ENCODE data around the gene PLEKHA5. TPM values are rescaled to one million over a fixed set of nuclear protein-coding genes. Genes with fewer than 3 reads are reported as not detected.
"Not testable (repeated sequence)": the region's sequence is repeated elsewhere in the genome, so short reads cannot be mapped to it uniquely, and the experiment has no call there.

PLEKHA5 gene
- total RNA-seq, 2 donors from 2014 or later: 24.4 to 41.7 TPM

DNA sequence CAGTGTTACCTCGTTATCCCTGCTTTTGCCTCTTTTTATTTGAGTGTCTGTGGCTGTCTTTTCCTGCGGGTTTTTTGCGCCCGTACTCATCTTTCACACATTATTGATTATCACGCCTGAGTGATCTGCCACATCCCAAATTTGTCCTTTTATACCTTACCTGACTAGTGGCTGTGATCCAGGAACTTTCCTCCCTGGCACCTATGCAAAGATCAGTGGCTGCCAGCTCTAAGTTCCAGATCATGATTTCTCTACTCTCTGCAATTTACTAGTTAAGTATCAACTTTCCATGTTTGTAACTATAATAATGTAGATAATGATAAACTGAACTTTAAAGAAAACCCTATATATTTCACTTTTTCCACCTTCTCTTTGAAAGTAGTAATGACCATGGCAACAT, 36.9 kb downstream of the PLEKHA5 start:
- no peaks in the 10 kb centered on the region for H3K4me1 ChIP-seq (replicated peaks)
- H3K9me3 ChIP-seq: no peaks in the 10 kb centered on the region
- DNase-seq (ENCODE audit: low spot score): peak; percentile 9
- WGBS: 27% methylated on average over 5 of the region's 5 CpGs
- H3K27ac ChIP-seq: peak overlapping the region in 1 of 2 donors; percentile 16
- intact Hi-C loops (cut with DNase I): no loop called here
- no peaks in the 10 kb centered on the region for H3K27me3 ChIP-seq (replicated peaks; ENCODE audit: insufficient read depth)
- TF ChIP-seq POLR2A (IDR thresholded peaks at IDR 0.05): no peak
- TF ChIP-seq POLR2AphosphoS5 (IDR thresholded peaks at IDR 0.05): no peak
- TF ChIP-seq, protein P1, sequence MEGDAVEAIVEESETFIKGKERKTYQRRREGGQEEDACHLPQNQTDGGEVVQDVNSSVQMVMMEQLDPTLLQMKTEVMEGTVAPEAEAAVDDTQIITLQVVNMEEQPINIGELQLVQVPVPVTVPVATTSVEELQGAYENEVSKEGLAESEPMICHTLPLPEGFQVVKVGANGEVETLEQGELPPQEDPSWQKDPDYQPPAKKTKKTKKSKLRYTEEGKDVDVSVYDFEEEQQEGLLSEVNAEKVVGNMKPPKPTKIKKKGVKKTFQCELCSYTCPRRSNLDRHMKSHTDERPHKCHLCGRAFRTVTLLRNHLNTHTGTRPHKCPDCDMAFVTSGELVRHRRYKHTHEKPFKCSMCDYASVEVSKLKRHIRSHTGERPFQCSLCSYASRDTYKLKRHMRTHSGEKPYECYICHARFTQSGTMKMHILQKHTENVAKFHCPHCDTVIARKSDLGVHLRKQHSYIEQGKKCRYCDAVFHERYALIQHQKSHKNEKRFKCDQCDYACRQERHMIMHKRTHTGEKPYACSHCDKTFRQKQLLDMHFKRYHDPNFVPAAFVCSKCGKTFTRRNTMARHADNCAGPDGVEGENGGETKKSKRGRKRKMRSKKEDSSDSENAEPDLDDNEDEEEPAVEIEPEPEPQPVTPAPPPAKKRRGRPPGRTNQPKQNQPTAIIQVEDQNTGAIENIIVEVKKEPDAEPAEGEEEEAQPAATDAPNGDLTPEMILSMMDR (IDR thresholded peaks at IDR 0.05): no peak
- H3K4me3 ChIP-seq: no peak overlapping the region
- no peaks in the 10 kb centered on the region for H3K36me3 ChIP-seq

DNA sequence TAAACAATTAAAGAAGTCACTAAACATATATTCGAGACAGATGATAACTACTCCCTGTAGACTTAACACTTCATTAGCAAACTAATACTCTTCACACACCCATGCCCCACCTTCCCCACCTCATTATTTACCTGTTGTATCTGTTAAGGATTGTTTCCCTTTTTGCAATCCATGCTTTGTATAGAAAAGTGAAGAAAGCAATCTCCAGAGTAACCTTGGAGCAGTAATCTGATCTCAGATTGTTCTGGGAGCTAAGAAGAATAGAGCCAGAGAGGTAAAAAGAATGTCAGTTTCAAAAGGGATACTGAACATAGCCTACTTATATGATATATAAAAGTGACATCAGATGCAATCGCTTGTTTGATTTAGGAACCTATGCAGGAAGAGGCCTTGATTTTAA, 37.4 kb downstream of the PLEKHA5 start:
- H3K27ac ChIP-seq: no peak overlapping the region
- no peaks in the 10 kb centered on the region for H3K9me3 ChIP-seq
- H3K4me1 ChIP-seq (replicated peaks): no peaks in the 10 kb centered on the region
- TF ChIP-seq POLR2AphosphoS5 (IDR thresholded peaks at IDR 0.05) (no peak), POLR2A (IDR thresholded peaks at IDR 0.05) (no peak)
- TF ChIP-seq, protein P1 (IDR thresholded peaks at IDR 0.05): no peak
- WGBS: 39% methylated on average over 2 of the region's 2 CpGs
- DNase-seq (ENCODE audit: low spot score): no peak
- no peaks in the 10 kb centered on the region for H3K27me3 ChIP-seq (replicated peaks; ENCODE audit: insufficient read depth)
- no peak overlapping the region for H3K4me3 ChIP-seq
- intact Hi-C loops (cut with DNase I): no loop called here
- no peaks in the 10 kb centered on the region for H3K36me3 ChIP-seq

DNA sequence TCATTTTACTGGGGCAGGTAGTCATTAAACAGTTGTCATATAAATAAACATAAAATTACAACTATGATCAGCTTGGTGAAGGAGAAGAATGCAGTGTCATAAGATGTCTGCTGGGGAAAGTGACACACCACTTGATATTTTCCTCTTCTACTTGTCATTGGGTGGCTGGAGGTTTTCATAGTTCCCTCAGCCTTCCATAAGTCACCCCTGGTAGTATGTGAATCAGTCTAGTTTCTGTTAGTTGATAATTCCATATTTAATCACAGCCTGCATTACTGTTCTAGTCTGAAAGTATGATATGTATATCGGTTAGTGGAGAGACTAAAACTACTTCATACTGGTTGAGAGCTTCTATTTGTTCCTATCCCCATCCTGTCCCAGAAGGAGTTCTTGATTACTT, 38.2 kb downstream of the PLEKHA5 start:
- no peak overlapping the region for H3K27ac ChIP-seq
- no peaks in the 10 kb centered on the region for H3K27me3 ChIP-seq (replicated peaks; ENCODE audit: insufficient read depth)
- TF ChIP-seq POLR2AphosphoS5 (IDR thresholded peaks at IDR 0.05) (no peak), POLR2A (IDR thresholded peaks at IDR 0.05) (no peak)
- TF ChIP-seq, protein P1 (IDR thresholded peaks at IDR 0.05): no peak
- H3K9me3 ChIP-seq: no peaks in the 10 kb centered on the region
- intact Hi-C loops (cut with DNase I): no loop called here
- no peaks in the 10 kb centered on the region for H3K4me1 ChIP-seq (replicated peaks)
- no peaks in the 10 kb centered on the region for H3K36me3 ChIP-seq
- DNase-seq (ENCODE audit: low spot score): no peak
- no peak overlapping the region for H3K4me3 ChIP-seq
- 94% methylated on average over 1 of the region's 1 CpG for WGBS

DNA sequence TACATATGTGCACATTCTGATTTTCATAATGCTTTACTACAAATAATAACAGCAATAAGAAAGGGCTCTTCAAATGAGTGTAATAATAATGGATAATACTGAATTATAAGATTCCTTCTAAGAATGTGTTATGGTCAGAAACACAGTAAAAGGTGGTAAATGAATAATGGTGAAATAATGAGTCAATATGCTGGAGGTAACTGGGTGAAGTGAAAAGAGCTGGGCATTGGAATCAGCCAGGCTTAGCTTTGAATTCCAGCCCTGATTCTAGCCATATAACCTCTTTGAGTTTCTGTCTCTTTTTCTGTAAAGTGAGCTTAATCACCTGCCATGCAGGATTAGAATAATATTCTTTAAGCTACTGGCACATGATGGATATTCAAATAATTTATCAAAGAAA, 39.1 kb downstream of the PLEKHA5 start:
- TF ChIP-seq, protein P1 (IDR thresholded peaks at IDR 0.05): no peak
- TF ChIP-seq POLR2AphosphoS5 (IDR thresholded peaks at IDR 0.05) (no peak), POLR2A (IDR thresholded peaks at IDR 0.05) (no peak)
- H3K27ac ChIP-seq: no peak overlapping the region
- no peak overlapping the region for H3K4me3 ChIP-seq
- H3K27me3 ChIP-seq (replicated peaks; ENCODE audit: insufficient read depth): no peaks in the 10 kb centered on the region
- no peak for DNase-seq (ENCODE audit: low spot score)
- intact Hi-C loops (cut with DNase I): no loop called here
- H3K4me1 ChIP-seq (replicated peaks): no peaks in the 10 kb centered on the region
- no peaks in the 10 kb centered on the region for H3K9me3 ChIP-seq
- H3K36me3 ChIP-seq: no peaks in the 10 kb centered on the region

DNA sequence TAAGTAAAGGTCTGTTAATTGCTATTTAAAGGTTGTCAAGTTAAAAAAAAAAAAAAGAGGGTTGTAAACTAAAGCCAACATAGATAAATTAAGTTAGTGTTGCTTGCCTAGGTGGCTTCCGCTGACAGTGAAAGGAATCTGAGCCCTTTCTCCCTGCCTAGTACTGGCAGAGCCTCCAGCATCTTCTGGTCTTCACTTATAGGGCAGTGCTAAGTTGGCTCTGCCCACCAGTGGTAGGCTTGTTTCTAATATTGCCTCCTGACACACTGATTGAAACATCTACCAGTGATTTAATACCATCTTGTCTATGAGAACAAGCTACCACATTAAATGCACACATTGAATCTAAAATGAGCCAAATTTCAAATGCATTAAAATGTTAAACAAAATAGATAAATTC, 39.7 kb downstream of the PLEKHA5 start:
- no peak overlapping the region for H3K4me3 ChIP-seq
- no peak overlapping the region for H3K27ac ChIP-seq
- no peaks in the 10 kb centered on the region for H3K9me3 ChIP-seq
- intact Hi-C loops (cut with DNase I): no loop called here
- H3K36me3 ChIP-seq: no peaks in the 10 kb centered on the region
- WGBS: 95% methylated on average over 1 of the region's 1 CpG
- DNase-seq (ENCODE audit: low spot score): no peak
- H3K27me3 ChIP-seq (replicated peaks; ENCODE audit: insufficient read depth): no peaks in the 10 kb centered on the region
- TF ChIP-seq, protein P1 (IDR thresholded peaks at IDR 0.05): no peak
- TF ChIP-seq POLR2AphosphoS5 (IDR thresholded peaks at IDR 0.05) (no peak), POLR2A (IDR thresholded peaks at IDR 0.05) (no peak)
- no peaks in the 10 kb centered on the region for H3K4me1 ChIP-seq (replicated peaks)

DNA sequence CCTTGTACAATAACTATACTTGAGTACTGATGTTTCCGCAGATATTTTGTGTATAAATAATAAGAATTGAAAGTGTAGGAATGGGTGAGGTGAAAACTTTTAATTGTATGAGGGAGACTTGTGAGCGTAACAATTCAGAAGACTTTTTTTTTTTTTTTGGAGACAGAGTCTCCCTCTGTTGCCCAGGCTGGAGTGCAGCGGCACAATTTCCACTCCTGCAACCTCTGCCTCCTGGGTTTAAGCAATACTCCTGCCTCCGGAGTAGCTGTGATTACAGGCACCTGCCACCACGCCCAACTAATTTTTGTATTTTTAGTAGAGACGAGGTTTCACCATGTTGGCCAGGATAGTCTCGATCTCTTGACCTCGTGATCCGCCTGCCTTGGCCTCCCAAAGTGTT, 40.8 kb downstream of the PLEKHA5 start:
- DNase-seq (ENCODE audit: low spot score); H3K36me3 ChIP-seq; H3K27me3 ChIP-seq (replicated peaks; ENCODE audit: insufficient read depth); intact Hi-C loops (cut with DNase I); H3K27ac ChIP-seq; H3K4me3 ChIP-seq; H3K4me1 ChIP-seq (replicated peaks); H3K9me3 ChIP-seq: not testable (repeated sequence)
- WGBS: 97% methylated on average over 9 of the region's 9 CpGs
